Activated CD8-positive, alpha-beta T cell treated with anti-CD3 and anti-CD28 coated beads for 36 hours (primary cell): ENCODE measurements around the gene ECD. TPM values are rescaled to one million over a fixed set of nuclear protein-coding genes. Genes with fewer than 3 reads are reported as not detected.

Source experiments
- ATAC-seq: fragments of 200-7000 bp; cut with Tn5 transposase; one replicate; pipeline ENCODE4 v1.10.0; 2021; ENCODE audit warnings: mild to moderate bottlenecking, moderate library complexity
- CTCF ChIA-PET: fragments of 350-600 bp; sonication (Branson Sonifier 250); formaldehyde crosslinking; loops from one replicate; lab custom pipeline; 2021; ENCODE audit warnings: antibody characterized with exemption; lab: Charles Lee
- POLR2A ChIA-PET: fragments of 350-600 bp; sonication (Branson Sonifier 250); formaldehyde crosslinking; loops from one replicate; lab custom pipeline; 2021; ENCODE audit warnings: antibody characterized with exemption; lab: Charles Lee
- DNase-seq: peaks from one replicate; pipeline ENCODE4 v3.0.0-alpha.2; 2020
- H3K27ac Mint-ChIP-seq: one replicate; pipeline ENCODE4 v1.8.0; 2021; ENCODE audit warnings: mild to moderate bottlenecking, mixed read lengths
- H3K27me3 Mint-ChIP-seq: one replicate; pipeline ENCODE4 v1.8.0; 2021; ENCODE audit warnings: mixed read lengths
- H3K36me3 Mint-ChIP-seq: one replicate; pipeline ENCODE4 v1.8.0; 2021; ENCODE audit warnings: low read depth, mixed read lengths
- H3K4me1 Mint-ChIP-seq: one replicate; pipeline ENCODE4 v1.8.0; 2021; ENCODE audit warnings: low read depth, mixed read lengths
- H3K4me3 Mint-ChIP-seq: one replicate; pipeline ENCODE4 v1.8.0; 2021; ENCODE audit warnings: mild to moderate bottlenecking, moderate library complexity, mixed read lengths
- H3K9me3 Mint-ChIP-seq: one replicate; pipeline ENCODE4 v1.8.0; 2021; ENCODE audit warnings: mixed read lengths
- intact Hi-C: fragments of 100-400 bp; cut with micrococcal nuclease; formaldehyde crosslinking; loops from one replicate; pipeline ENCODE4 v1.10.0; 2022
- total RNA-seq, 2 experiments: library from RNA; stranded (reverse); gene quantifications; one replicate each; pipeline ENCODE4 v1.2.3, GENCODE V29; 2021
- TF ChIP-seq, protein P1 (sequence below): fragments of 200-600 bp; IDR thresholded peaks from one replicate; pipeline ENCODE4 v1.8.0; 2022; ENCODE audit warnings: antibody characterized with exemption, mild to moderate bottlenecking

Gene ECD
- total RNA-seq, 2 experiments from 2014 or later = 31.8 to 33.9 TPM

DNA sequence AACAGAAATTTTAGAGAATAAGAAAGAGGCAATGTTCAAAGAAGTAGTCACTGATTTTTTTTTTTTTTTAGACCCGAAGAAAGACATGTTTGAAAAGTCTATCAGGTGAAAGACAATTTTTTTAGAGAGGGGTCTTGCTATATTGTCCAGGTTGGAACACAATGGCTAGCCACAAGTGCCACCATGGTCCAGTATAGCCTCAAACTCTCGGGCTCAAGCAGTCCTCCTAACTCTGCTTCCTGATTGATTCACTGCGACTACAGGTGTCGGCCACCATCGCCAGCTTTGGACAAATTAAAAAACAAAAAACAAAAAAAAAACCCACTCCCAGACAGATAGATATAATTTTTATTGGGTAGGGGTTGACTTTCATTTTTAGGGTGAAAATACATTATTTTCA is 22.4 kb upstream of the ECD start:
- ATAC-seq (no peak), DNase-seq (no peak)
- H3K4me3 Mint-ChIP-seq = no peak overlapping the region
- intact Hi-C loops = no loop called here
- H3K4me1 Mint-ChIP-seq = no peaks in the 10 kb centered on the region
- TF ChIP-seq, protein P1, sequence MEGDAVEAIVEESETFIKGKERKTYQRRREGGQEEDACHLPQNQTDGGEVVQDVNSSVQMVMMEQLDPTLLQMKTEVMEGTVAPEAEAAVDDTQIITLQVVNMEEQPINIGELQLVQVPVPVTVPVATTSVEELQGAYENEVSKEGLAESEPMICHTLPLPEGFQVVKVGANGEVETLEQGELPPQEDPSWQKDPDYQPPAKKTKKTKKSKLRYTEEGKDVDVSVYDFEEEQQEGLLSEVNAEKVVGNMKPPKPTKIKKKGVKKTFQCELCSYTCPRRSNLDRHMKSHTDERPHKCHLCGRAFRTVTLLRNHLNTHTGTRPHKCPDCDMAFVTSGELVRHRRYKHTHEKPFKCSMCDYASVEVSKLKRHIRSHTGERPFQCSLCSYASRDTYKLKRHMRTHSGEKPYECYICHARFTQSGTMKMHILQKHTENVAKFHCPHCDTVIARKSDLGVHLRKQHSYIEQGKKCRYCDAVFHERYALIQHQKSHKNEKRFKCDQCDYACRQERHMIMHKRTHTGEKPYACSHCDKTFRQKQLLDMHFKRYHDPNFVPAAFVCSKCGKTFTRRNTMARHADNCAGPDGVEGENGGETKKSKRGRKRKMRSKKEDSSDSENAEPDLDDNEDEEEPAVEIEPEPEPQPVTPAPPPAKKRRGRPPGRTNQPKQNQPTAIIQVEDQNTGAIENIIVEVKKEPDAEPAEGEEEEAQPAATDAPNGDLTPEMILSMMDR = no peak
- H3K9me3 Mint-ChIP-seq = no peaks in the 10 kb centered on the region
- H3K27ac Mint-ChIP-seq = no peak overlapping the region
- H3K36me3 Mint-ChIP-seq = no peaks in the 10 kb centered on the region
- H3K27me3 Mint-ChIP-seq = no peaks in the 10 kb centered on the region
- POLR2A ChIA-PET = no interaction called here
- CTCF ChIA-PET = no interaction called here

DNA sequence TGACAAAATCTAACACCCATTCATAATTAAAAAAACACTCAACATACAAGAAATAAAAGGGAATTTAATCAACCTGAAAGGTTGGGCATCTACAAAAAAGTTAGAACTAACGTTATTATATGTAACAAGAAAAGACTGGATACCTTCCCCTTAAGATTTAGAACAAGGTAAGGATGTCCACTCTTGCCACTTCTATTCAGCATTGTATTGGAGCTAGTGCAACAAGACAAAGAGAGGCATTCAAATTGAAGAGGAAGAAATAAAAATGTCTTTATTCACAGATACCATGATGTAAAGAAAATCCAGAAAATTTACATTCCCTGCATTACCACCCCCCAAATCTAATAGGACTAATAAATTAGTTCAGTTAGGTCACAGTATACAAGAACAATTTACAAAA is 18.5 kb upstream of the ECD start:
- Mint-ChIP-seq H3K4me3 (no peak overlapping the region), H3K36me3 (peaks cover 12% of the 10 kb centered on the region), H3K4me1 (no peaks in the 10 kb centered on the region), H3K27me3 (no peaks in the 10 kb centered on the region), H3K9me3 (no peaks in the 10 kb centered on the region), H3K27ac (no peak overlapping the region)
- intact Hi-C loops = no loop called here
- ChIA-PET CTCF (no interaction called here), POLR2A (no interaction called here)
- no peak for ATAC-seq
- TF ChIP-seq, protein P1 = no peak
- no peak for DNase-seq

DNA sequence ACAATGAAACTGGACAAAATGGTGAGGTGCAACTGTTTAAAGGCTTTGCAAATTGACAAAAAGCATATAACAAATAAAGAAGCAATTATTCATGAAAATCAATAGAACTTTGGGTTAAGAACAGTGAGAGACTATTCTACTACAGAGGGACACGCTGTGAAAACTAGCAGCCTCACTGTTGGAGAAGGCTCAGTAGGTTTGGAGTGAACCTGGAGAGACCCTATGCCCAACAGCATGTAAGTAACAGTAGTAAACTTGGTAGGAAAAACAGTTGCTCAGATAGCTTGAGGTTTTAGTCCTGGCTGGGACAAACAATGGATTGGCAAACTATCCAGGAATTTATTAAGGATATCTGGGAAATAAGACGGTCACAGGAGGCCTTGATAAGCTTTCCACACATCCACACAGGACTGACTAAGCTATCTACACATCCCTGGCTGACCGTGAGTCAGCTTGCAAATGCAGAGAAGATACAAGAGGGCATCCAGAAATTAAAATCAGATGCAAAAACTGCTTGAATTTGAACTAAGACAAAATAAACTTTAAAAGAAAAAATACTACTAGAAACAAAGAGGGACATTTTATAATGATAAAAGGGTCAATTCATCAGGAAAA is 16.0 kb upstream of the ECD start:
- TF ChIP-seq, protein P1 = no peak
- H3K36me3 Mint-ChIP-seq = peaks cover 19% of the 10 kb centered on the region
- DNase-seq (no peak), ATAC-seq (no peak)
- no peaks in the 10 kb centered on the region for H3K9me3 Mint-ChIP-seq
- POLR2A ChIA-PET = no interaction called here
- H3K27ac Mint-ChIP-seq = no peak overlapping the region
- intact Hi-C loops = no loop called here
- H3K4me3 Mint-ChIP-seq = no peak overlapping the region
- H3K4me1 Mint-ChIP-seq = no peaks in the 10 kb centered on the region
- no peaks in the 10 kb centered on the region for H3K27me3 Mint-ChIP-seq
- CTCF ChIA-PET = interaction anchor here (0.7 to 1.1 kb wide), 4 partner anchors 24 to 402 kb away, joined by 3 to 4 read pairs (median 3); no protein-coding TSS in a partner anchor

DNA sequence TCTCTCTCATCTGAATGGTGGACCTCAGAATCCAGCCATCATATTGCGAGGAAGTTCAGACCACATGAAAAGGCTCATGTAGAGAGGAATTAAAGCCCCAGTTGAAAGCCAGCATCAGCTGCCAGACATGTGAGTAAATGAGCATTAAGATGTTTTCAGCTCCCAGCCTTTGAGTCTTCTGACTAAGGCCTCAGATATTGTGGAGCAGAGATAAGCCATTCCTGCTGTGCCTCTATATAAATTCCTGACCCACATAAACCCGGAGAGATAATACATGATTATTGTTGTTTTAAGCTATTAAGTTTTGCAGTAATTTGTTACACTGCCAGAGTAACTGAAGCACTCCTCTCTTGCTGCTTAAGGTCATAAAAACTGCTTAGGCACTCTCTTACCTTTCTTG is 14.8 kb upstream of the ECD start:
- CTCF ChIA-PET = interaction anchor here (1.0 kb wide), 2 partner anchors 35 to 71 kb away, joined by 3 to 4 read pairs; no protein-coding TSS in a partner anchor
- H3K9me3 Mint-ChIP-seq = no peaks in the 10 kb centered on the region
- intact Hi-C loops = no loop called here

More for the DNA sequence above, 14.8 kb upstream of the ECD start:
- no peaks in the 10 kb centered on the region for H3K27me3 Mint-ChIP-seq
- TF ChIP-seq, protein P1 = no peak
- peaks cover 19% of the 10 kb centered on the region for H3K36me3 Mint-ChIP-seq
- no peak overlapping the region for H3K27ac Mint-ChIP-seq
- no peaks in the 10 kb centered on the region for H3K4me1 Mint-ChIP-seq
- POLR2A ChIA-PET = no interaction called here
- H3K4me3 Mint-ChIP-seq = no peak overlapping the region
- ATAC-seq (no peak), DNase-seq (no peak)
